ACC112 (cell line): ENCODE data around the gene DNAJA3.

ENCODE experiments used
- H2AFZ ChIP-seq: fragments of 200-600 bp; sonication (generic); one replicate; pipeline ENCODE4 v1.6.0; 2017; ENCODE audit warnings: antibody characterized with exemption, low read length; ENCODE audit not compliant: unreplicated experiment
- H3K27ac ChIP-seq: fragments of 200-600 bp; sonication (generic); 2 replicates; pipeline ENCODE4 v1.5.1; 2014; ENCODE audit warnings: low read depth, mild to moderate bottlenecking, antibody characterized with exemption, low read length, moderate library complexity
- H3K27me3 ChIP-seq: fragments of 200-600 bp; sonication (generic); 2 replicates; pipeline ENCODE4 v1.6.1; 2014; ENCODE audit warnings: mild to moderate bottlenecking, antibody characterized with exemption, low read length, moderate library complexity, mixed read lengths; ENCODE audit not compliant: insufficient read depth
- H3K36me3 ChIP-seq: fragments of 200-600 bp; sonication (generic); 2 replicates; pipeline ENCODE4 v1.6.1; 2016; ENCODE audit warnings: mild to moderate bottlenecking, antibody characterized with exemption, low read length, moderate library complexity, mixed read lengths; ENCODE audit not compliant: insufficient read depth
- H3K4me1 ChIP-seq: fragments of 200-600 bp; sonication (generic); one replicate; pipeline ENCODE4 v1.6.1; 2016; ENCODE audit warnings: low read length, mixed read lengths; ENCODE audit not compliant: insufficient read depth, unreplicated experiment, control insufficient read depth
- H3K4me3 ChIP-seq: fragments of 200-600 bp; sonication (generic); 2 replicates; pipeline ENCODE4 v1.5.1; 2014; ENCODE audit warnings: mild to moderate bottlenecking, low read depth, low read length
- H3K79me2 ChIP-seq: fragments of 200-600 bp; sonication (generic); one replicate; pipeline ENCODE4 v1.6.0; 2016; ENCODE audit warnings: low read length; ENCODE audit not compliant: control insufficient read depth, unreplicated experiment, insufficient read depth

DNAJA3 gene

GRCh38 chr16:4420505-4421105, 5.1 kb upstream of the DNAJA3 start:
- Histone ChIP-seq H3K79me2 (peaks cover 2% of the 10 kb centered on the region), H3K27me3 (no peaks in the 10 kb centered on the region), H3K36me3 (no peaks in the 10 kb centered on the region), H3K4me1 (peaks cover 5% of the 10 kb centered on the region), H3K4me3 (no peak overlapping the region), H2AFZ (no peak overlapping the region), H3K27ac (no peak overlapping the region)

GRCh38 chr16:4426021-4426684, 485 bp downstream of the DNAJA3 start:
- H3K79me2 ChIP-seq = peaks cover 51% of the 10 kb centered on the region
- H3K27me3 ChIP-seq = no peaks in the 10 kb centered on the region
- H3K36me3 ChIP-seq = no peaks in the 10 kb centered on the region
- peak overlapping the region; percentile 71 for H2AFZ ChIP-seq
- peak overlapping the region; percentile 93 for H3K27ac ChIP-seq
- H3K4me3 ChIP-seq = peak overlapping the region; percentile 96
- H3K4me1 ChIP-seq = peaks cover 12% of the 10 kb centered on the region

GRCh38 chr16:4426722-4427372, 1.2 kb downstream of the DNAJA3 start:
- H3K4me1 ChIP-seq = peaks cover 12% of the 10 kb centered on the region
- H3K27me3 ChIP-seq = no peaks in the 10 kb centered on the region
- peak overlapping the region; percentile 96 for H3K4me3 ChIP-seq
- peak overlapping the region; percentile 71 for H2AFZ ChIP-seq
- H3K27ac ChIP-seq = peak overlapping the region; percentile 93
- peaks cover 54% of the 10 kb centered on the region for H3K79me2 ChIP-seq
- H3K36me3 ChIP-seq = no peaks in the 10 kb centered on the region; the same call in 1 of the 2 replicates

GRCh38 chr16:4428500-4428899, 2.8 kb downstream of the DNAJA3 start:
- no peaks in the 10 kb centered on the region for H3K27me3 ChIP-seq
- no peak overlapping the region for H2AFZ ChIP-seq
- H3K36me3 ChIP-seq = no peaks in the 10 kb centered on the region; the same call in 1 of the 2 replicates
- no peak overlapping the region for H3K27ac ChIP-seq
- no peak overlapping the region for H3K4me3 ChIP-seq
- H3K4me1 ChIP-seq = peaks cover 12% of the 10 kb centered on the region
- H3K79me2 ChIP-seq = peaks cover 57% of the 10 kb centered on the region

GRCh38 chr16:4431023-4431422, 5.4 kb downstream of the DNAJA3 start:
- Histone ChIP-seq H3K27me3 (no peaks in the 10 kb centered on the region), H2AFZ (no peak overlapping the region), H3K4me1 (peaks cover 7% of the 10 kb centered on the region), H3K4me3 (no peak overlapping the region), H3K27ac (no peak overlapping the region), H3K79me2 (peaks cover 53% of the 10 kb centered on the region), H3K36me3 (peaks cover 9% of the 10 kb centered on the region; the same call in 1 of the 2 replicates)

GRCh38 chr16:4433228-4433627, 7.6 kb downstream of the DNAJA3 start:
- Histone ChIP-seq H3K4me3 (no peak overlapping the region), H3K36me3 (peaks cover 12% of the 10 kb centered on the region; the same call in 1 of the 2 replicates), H3K4me1 (no peaks in the 10 kb centered on the region), H3K27ac (no peak overlapping the region), H2AFZ (no peak overlapping the region), H3K27me3 (no peaks in the 10 kb centered on the region), H3K79me2 (peaks cover 33% of the 10 kb centered on the region)

- no peak overlapping the region for H3K27ac ChIP-seq
- H3K36me3 ChIP-seq = peaks cover 12% of the 10 kb centered on the region; the same call in 1 of the 2 replicates
- H3K4me1 ChIP-seq = no peaks in the 10 kb centered on the region
- H2AFZ ChIP-seq = no peak overlapping the region
- H3K79me2 ChIP-seq = peaks cover 25% of the 10 kb centered on the region
- H3K4me3 ChIP-seq = no peak overlapping the region
- no peaks in the 10 kb centered on the region for H3K27me3 ChIP-seq
These were observed 8.5 kb downstream of the DNAJA3 start for GRCh38 chr16:4433914-4434787.

- no peaks in the 10 kb centered on the region for H3K27me3 ChIP-seq
- 0 out of 2 replicates have a peak overlapping the region, but pooled peaks have one; percentile 16 for H3K27ac ChIP-seq
- H3K4me3 ChIP-seq = no peak overlapping the region
- H3K36me3 ChIP-seq = peaks cover 12% of the 10 kb centered on the region
- no peak overlapping the region for H2AFZ ChIP-seq
- peaks cover 12% of the 10 kb centered on the region for H3K79me2 ChIP-seq
- no peaks in the 10 kb centered on the region for H3K4me1 ChIP-seq
These were observed 9.8 kb downstream of the DNAJA3 start for GRCh38 chr16:4435337-4436067.

- Histone ChIP-seq H3K4me3 (no peak overlapping the region), H3K27me3 (no peaks in the 10 kb centered on the region), H3K27ac (no peak overlapping the region), H3K36me3 (peaks cover 12% of the 10 kb centered on the region), H3K79me2 (peaks cover 6% of the 10 kb centered on the region), H3K4me1 (no peaks in the 10 kb centered on the region), H2AFZ (no peak overlapping the region)
These were observed 11.7 kb downstream of the DNAJA3 start for GRCh38 chr16:4437366-4437765.

- H3K79me2 ChIP-seq = peaks cover 3% of the 10 kb centered on the region
- peaks cover 10% of the 10 kb centered on the region; the same call in 1 of the 2 replicates for H3K36me3 ChIP-seq
- H3K4me1 ChIP-seq = no peaks in the 10 kb centered on the region
- no peak overlapping the region for H3K4me3 ChIP-seq
- H3K27ac ChIP-seq = no peak overlapping the region
- H2AFZ ChIP-seq = no peak overlapping the region
- H3K27me3 ChIP-seq = no peaks in the 10 kb centered on the region
These were observed 16.7 kb downstream of the DNAJA3 start for GRCh38 chr16:4442371-4442770.
